Omental fat pad (tissue), 4 donors: ENCODE data around the gene SAP30BP. TPM values are rescaled to one million over a fixed set of nuclear protein-coding genes. Genes with fewer than 3 reads are reported as not detected.

ENCODE experiments used
- ATAC-seq: fragments of 150-250 bp; one replicate; pipeline ENCODE4 v1.9.1; 2016; ENCODE audit warnings: mild to moderate bottlenecking, moderate library complexity; ENCODE audit not compliant: low FRiP score
- DNase-seq: peaks from one replicate; pipeline ENCODE4 v3.0.0-alpha.2; 2019; ENCODE audit warnings: low spot score
- CTCF ChIP-seq, 3 donors: fragments of 450-650 bp; IDR thresholded peaks; one replicate each; pipeline ENCODE4 v1.5.1; 2016 to 2017; ENCODE audit warnings: antibody characterized with exemption in 3 of 3, mild to moderate bottlenecking in 3 of 3, moderate library complexity in 2 of 3
- total RNA-seq, 4 donors: library from RNA; depleted of rRNA; stranded (reverse); fragments of >200 nt; gene quantifications; one replicate each; pipeline ENCODE4 v1.1.0, GENCODE V29; 2016

Gene SAP30BP
- total RNA-seq, 4 donors from 2014 or later: 52.9 to 105 (median 68.8) TPM

DNA sequence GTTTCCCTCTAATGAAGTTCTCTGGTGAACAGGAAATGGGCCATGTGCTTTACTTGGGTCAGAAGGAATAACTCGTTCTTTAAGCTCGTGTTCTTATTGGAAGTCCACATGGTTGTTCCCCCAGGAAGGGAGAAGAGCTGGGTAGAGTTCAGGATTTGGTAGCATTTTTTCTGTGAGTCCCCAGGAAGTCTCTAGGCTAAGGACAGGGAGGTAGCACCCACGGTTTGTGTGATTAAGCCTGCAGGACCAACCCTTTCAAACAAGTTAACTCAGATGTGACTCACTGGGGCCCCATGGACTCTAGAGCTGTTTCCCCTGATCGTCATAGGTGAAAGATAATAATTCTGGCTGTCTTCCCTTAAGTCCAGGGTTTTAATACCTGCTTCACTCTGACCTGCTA lies 16.4 kb downstream of the SAP30BP start:
- ATAC-seq: no peak
- no peak for DNase-seq
- no peak for TF ChIP-seq CTCF (IDR thresholded peaks at IDR 0.05)

DNA sequence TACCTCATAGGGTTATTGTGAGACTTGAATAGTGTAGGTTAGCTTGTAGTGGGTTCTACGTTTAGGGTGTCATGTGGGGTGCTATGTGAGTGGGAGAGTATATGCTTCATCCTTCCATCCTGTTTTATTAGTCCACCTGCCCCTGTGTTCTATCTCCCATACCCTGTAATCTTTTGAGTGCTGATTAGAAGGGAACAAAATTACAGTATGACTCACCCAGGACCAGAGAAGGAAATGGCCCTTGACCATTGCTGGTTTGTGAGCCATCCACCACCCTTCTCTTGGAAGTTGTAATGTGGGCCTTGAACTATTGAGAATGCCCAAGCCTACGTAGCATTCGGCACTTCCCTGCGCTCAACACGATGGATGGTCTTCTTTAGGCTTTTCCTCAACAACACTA lies 17.1 kb downstream of the SAP30BP start:
- TF ChIP-seq CTCF (IDR thresholded peaks at IDR 0.05): no peak
- DNase-seq: no peak
- ATAC-seq: peak; percentile 15

DNA sequence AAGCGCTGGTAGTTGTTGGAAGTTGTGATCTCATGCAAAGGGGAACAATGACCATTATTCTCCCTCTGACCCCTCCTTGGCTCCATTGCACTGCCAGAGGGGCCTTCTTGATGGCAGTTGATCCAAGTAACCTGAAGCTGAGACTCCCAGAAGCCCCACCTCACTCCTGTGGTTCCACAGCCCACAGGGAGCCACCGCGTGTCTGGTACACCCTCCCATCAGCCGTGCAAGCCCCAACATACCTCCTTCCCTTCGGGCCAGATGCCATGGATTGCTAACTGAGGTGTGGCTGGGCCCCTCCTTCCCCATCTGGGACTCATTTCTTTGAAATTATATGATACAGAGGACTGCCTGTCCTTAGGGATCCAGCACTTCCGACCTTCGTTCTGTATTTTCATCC lies 17.8 kb downstream of the SAP30BP start:
- no peak for TF ChIP-seq CTCF (IDR thresholded peaks at IDR 0.05)
- DNase-seq: no peak
- peak; percentile 46 for ATAC-seq

- no peak for TF ChIP-seq CTCF (IDR thresholded peaks at IDR 0.05)
- no peak for DNase-seq
- no peak for ATAC-seq
Measured at GRCh38 chr17:75685499-75685898, 18.4 kb downstream of the SAP30BP start.

- no peak for DNase-seq
Measured at GRCh38 chr17:75688209-75688825, 21.2 kb downstream of the SAP30BP start.

DNA sequence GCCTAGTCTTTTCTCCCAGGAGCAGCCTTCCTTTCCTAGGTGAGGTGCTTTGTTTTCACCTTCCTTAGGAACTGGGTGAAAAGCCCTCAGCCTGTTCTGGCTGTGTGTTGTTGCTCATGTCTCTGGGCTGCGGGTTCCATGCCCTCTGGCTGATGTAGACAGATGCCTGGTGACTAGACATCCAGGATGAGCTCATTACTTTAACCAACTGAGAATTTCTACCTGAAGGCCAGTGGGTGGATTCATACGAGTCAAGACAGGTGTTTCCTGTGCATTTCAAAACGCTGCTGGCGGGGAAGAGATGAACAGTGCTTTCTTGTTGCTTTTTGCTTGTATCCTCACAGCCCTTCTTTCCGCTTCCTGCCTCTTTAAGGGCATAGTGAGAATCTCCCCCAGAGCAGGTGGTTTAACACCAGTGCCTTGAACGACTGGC lies 22.3 kb downstream of the SAP30BP start:
- no peak for TF ChIP-seq CTCF (IDR thresholded peaks at IDR 0.05)
- ATAC-seq (no peak), DNase-seq (no peak)

More at GRCh38 chr17:75688209-75688825, 21.2 kb downstream of the SAP30BP start:
- no peak for ATAC-seq
- no peak for TF ChIP-seq CTCF (IDR thresholded peaks at IDR 0.05)

GRCh38 chr17:75691371-75691791 lies 24.2 kb downstream of the SAP30BP start:
- ATAC-seq: no peak
- no peak for DNase-seq
- no peak for TF ChIP-seq CTCF (IDR thresholded peaks at IDR 0.05)
